CD4-positive, alpha-beta memory T cell (primary cell): ENCODE measurements around the gene P4HB. TPM values are rescaled to one million over a fixed set of nuclear protein-coding genes. Genes with fewer than 3 reads are reported as not detected.

Experiments
- CTCF ChIA-PET: fragments of 350-600 bp; sonication (Branson Sonifier 250); formaldehyde crosslinking; loops from one replicate; lab custom pipeline; 2021; ENCODE audit warnings: inconsistent platforms; ENCODE audit not compliant: partially characterized antibody; lab: Charles Lee
- POLR2A ChIA-PET: fragments of 350-600 bp; sonication (Branson Sonifier 250); formaldehyde crosslinking; loops from one replicate; lab custom pipeline; 2021; ENCODE audit not compliant: partially characterized antibody; lab: Charles Lee
- DNase-seq, 5 donors: peaks; one replicate each; pipeline versions ENCODE4 v3.0.0 to v3.0.0-alpha.2; 2020 to 2022; ENCODE audit warnings: mixed read lengths in 1 of 5
- H3K27ac ChIP-seq: one replicate; pipeline ENCODE4 v1.7.0; 2013; ENCODE audit warnings: low read depth, low read length
- H3K27me3 ChIP-seq: 2 replicates; pipeline ENCODE4 v1.7.0; 2013; ENCODE audit warnings: mild to moderate bottlenecking, low read length, moderate library complexity; ENCODE audit not compliant: insufficient read depth
- H3K36me3 ChIP-seq: 2 replicates; pipeline ENCODE4 v1.7.0; 2013; ENCODE audit warnings: mild to moderate bottlenecking, low read length, moderate library complexity; ENCODE audit not compliant: insufficient read depth
- H3K4me1 ChIP-seq: 2 replicates; pipeline ENCODE4 v1.7.0; 2013; ENCODE audit warnings: mild to moderate bottlenecking, low read length, moderate library complexity; ENCODE audit not compliant: insufficient read depth
- H3K4me3 ChIP-seq, 2 donors: one replicate each; pipeline ENCODE4 v1.7.0; 2013; ENCODE audit warnings: low read length in 2 of 2, mild to moderate bottlenecking in 1 of 2
- H3K9me3 ChIP-seq, 2 donors: one replicate each; pipeline ENCODE4 v1.7.0; 2013; ENCODE audit warnings: low read length in 2 of 2, control low read depth in 1 of 2; ENCODE audit not compliant: control insufficient read depth in 1 of 2
- H3K27ac Mint-ChIP-seq, 7 donors: one replicate each; pipeline ENCODE4 v1.8.0; 2020 to 2021; ENCODE audit warnings: mixed read lengths in 7 of 7, mild to moderate bottlenecking in 6 of 7, inconsistent platforms in 3 of 7, moderate library complexity in 3 of 7
- H3K27me3 Mint-ChIP-seq, 2 donors: one replicate each; pipeline ENCODE4 v1.8.0; 2020 to 2021; ENCODE audit warnings: mixed read lengths in 2 of 2
- H3K36me3 Mint-ChIP-seq, 2 donors: one replicate each; pipeline ENCODE4 v1.8.0; 2020 to 2021; ENCODE audit warnings: mixed read lengths in 2 of 2, inconsistent platforms in 1 of 2, mild to moderate bottlenecking in 1 of 2
- H3K4me1 Mint-ChIP-seq, 4 donors: one replicate each; pipeline ENCODE4 v1.8.0; 2020 to 2021; ENCODE audit warnings: mixed read lengths in 4 of 4, mild to moderate bottlenecking in 1 of 4
- H3K4me3 Mint-ChIP-seq, 8 donors: one replicate each; pipeline ENCODE4 v1.8.0; 2020 to 2021; ENCODE audit warnings: mixed read lengths in 8 of 8, mild to moderate bottlenecking in 7 of 8, moderate library complexity in 6 of 8, inconsistent platforms in 3 of 8
- H3K9me3 Mint-ChIP-seq, 8 donors: one replicate each; pipeline ENCODE4 v1.8.0; 2020 to 2021; ENCODE audit warnings: mixed read lengths in 8 of 8, mild to moderate bottlenecking in 5 of 8, inconsistent platforms in 3 of 8, moderate library complexity in 1 of 8
- intact Hi-C: fragments of 100-400 bp; cut with micrococcal nuclease; formaldehyde crosslinking; loops from one replicate; pipeline ENCODE4 v1.15.1; 2023
- polyA plus RNA-seq, 2 donors: library from polyadenylated mRNA; unstranded; fragments of 300-500 nt; fragmentation: Illumina TruSeq; gene quantifications; one replicate each; pipeline ENCODE4 v1.2.3, GENCODE V29; 2021
- total RNA-seq, 2 experiments: library from RNA; stranded (reverse); gene quantifications; one replicate each; pipeline ENCODE4 v1.2.3, GENCODE V29; 2021

The P4HB gene
- total and polyA plus RNA-seq, 4 experiments from 2014 or later: 272 to 409 (median 365) TPM

DNA sequence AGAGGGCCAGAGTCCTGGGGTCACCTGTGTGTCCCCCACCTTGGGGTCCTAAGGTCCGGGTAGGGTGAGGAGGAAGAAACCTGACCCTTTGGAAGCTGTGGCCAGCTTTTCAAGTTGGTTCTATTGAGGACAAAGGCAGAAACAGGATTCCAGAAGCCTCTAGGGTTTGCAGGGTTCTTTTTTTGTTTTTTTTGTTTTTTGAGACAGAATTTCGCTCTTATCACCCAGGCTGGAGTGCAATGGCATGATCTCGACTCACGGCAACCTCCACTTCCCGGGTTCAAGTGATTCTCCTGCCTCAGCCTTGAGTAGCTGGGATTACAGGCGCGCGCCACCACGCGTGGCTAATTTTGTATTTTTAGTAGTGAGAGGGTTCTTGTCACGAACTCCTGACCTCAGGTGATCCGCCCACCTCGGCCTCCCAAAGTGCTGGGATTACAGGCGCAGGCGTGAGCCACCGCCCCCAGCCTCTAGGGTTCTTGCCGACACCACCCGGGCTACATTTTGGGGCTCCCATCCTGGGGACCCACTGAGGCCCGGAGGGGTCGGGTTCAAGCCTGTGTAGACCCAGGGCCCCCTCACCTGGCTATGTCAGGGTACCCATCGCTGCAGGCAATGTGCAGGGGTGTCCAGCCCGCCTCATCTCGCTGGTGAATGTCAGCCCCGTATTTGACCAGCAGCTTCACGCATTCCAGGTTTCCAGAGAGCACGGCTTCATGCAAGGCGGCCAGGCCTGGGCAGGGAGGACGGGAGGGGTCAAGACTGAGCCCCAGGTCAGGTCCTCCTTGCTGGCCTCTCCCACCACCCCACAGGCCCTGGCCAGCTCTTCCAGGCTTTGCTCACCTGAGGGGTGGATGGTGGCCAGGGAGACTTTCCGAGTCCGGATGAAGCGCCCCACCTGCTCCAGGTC is 26.2 kb downstream of the P4HB start:
- intact Hi-C loops: loop anchor here (1.0 to 5.0 kb wide), 3 partner anchors 26 to 281 kb away; partner anchors contain the start of genes ARHGDIA, FAAP100 and P4HB
- Mint-ChIP-seq H3K27ac (peak overlapping the region; percentile 86 to 93 (median 91)), H3K36me3 (peaks cover 0 to 9% of the 10 kb centered on the region in 2 donors), H3K9me3 (no peaks in the 10 kb centered on the region), H3K27me3 (no peaks in the 10 kb centered on the region), H3K4me1 (peaks cover 8 to 26% (median 18%) of the 10 kb centered on the region in 4 donors), H3K4me3 (peak overlapping the region; percentile 64 to 86 (median 79))
- POLR2A ChIA-PET: interaction anchor here (0.9 to 1.7 kb wide), 9 partner anchors 29 to 151 kb away, joined by 3 to 18 read pairs (median 4); partner anchors contain the start of genes ARHGDIA, ARL16, HGS and PCYT2
- peak overlapping the region; percentile 90 for H3K27ac ChIP-seq
- H3K4me1 ChIP-seq: peaks cover 23% of the 10 kb centered on the region
- H3K27me3 ChIP-seq: no peaks in the 10 kb centered on the region
- peak overlapping the region; percentile 47 to 79 for H3K4me3 ChIP-seq
- DNase-seq: no peak
- CTCF ChIA-PET: interaction anchor here (1.0 to 1.2 kb wide), 2 partner anchors 35 to 121 kb away, joined by 3 to 5 read pairs; no protein-coding TSS in a partner anchor
- no peaks in the 10 kb centered on the region for H3K36me3 ChIP-seq
- no peaks in the 10 kb centered on the region for H3K9me3 ChIP-seq

DNA sequence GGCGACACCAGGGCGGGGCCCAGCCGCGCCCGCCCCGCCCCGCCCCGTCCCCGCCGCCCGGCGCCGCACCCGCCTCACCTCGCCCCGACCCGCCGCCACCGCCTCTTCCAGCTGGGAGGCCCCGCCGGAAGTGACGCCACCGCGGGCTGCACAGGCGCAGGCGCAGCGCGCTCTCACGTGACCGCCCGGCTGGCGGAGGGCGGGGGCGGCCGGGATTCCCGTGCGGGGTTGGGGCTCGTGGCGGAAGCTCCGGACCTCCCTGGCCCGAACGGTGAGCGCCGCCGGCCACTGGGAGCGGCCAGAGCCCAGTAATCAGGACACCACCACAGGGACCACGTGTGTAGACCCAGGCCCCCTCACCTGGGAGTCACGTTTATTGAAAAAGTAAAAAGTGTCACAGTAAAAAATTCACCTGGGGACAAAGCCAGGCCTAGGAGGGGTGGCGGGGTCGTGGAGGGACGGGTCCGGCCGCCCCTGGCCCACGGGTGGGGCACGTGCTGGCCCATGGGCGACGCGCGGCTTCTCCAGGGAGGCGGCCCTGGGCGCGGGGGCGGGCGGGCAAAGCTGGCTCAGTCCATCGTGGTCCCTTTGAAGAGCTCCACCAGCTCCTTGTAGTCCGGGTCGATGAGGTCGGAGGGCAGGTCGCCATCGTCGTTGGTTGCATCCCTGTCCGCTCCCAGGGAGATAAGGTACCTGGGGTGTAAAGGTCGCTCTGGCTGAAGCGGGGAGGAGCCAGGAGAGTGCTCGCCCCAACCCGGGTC is 27.0 kb downstream of the P4HB start, which contains the start of gene MCRIP1:
Gene MCRIP1 (minus strand): TSS at position 132 of the 761 bp plus-strand sequence. CDS start 8,785 bp downstream, outside the sequence.
- no peaks in the 10 kb centered on the region for H3K27me3 Mint-ChIP-seq
- ChIA-PET CTCF (interaction anchor here (1.0 to 1.2 kb wide), 2 partner anchors 36 to 120 kb away, joined by 3 to 5 read pairs; no protein-coding TSS in a partner anchor), POLR2A (interaction anchor here (0.9 to 1.7 kb wide), 19 partner anchors 15 to 314 kb away, joined by 3 to 18 read pairs (median 4); partner anchors contain the start of genes ARHGDIA, ARL16, ASPSCR1 and HGS)
- peaks cover 10 to 31% (median 21%) of the 10 kb centered on the region in 4 donors for H3K4me1 Mint-ChIP-seq
- Histone ChIP-seq H3K27ac (peak within 1 kb of the TSS; percentile 90), H3K4me3 (peak within 1 kb of the TSS; percentile 56 to 79), H3K36me3 (no peaks in the 10 kb centered on the region), H3K27me3 (no peaks in the 10 kb centered on the region), H3K4me1 (peaks cover 23% of the 10 kb centered on the region), H3K9me3 (no peaks in the 10 kb centered on the region)
- peak within 1 kb of the TSS; percentile 89 to 97 (median 94) for H3K4me3 Mint-ChIP-seq
- H3K36me3 Mint-ChIP-seq: peaks cover 0 to 10% of the 10 kb centered on the region in 2 donors
- no peaks in the 10 kb centered on the region for H3K9me3 Mint-ChIP-seq
- H3K27ac Mint-ChIP-seq: peak within 1 kb of the TSS; percentile 96 to 98 (median 97)
- peak; percentile 91 to 93 (median 92) for DNase-seq
- intact Hi-C loops: loop anchor here (1.0 to 5.0 kb wide), 3 partner anchors 27 to 281 kb away; partner anchors contain the start of genes ARHGDIA, FAAP100 and P4HB

- POLR2A ChIA-PET: interaction anchor here (0.6 to 1.7 kb wide), 15 partner anchors 15 to 314 kb away, joined by 3 to 18 read pairs (median 4); partner anchors contain the start of genes ARHGDIA, ASPSCR1, CENPX and MRPL12
- intact Hi-C loops: loop anchor here (1.0 to 5.0 kb wide), 3 partner anchors 28 to 280 kb away; partner anchors contain the start of genes ARHGDIA, FAAP100 and P4HB
- CTCF ChIA-PET: no interaction called here
Measured at GRCh38 chr17:81832608-81833159, 27.7 kb downstream of the P4HB start.

GRCh38 chr17:81831957-81832607 is 28.3 kb downstream of the P4HB start:
- CTCF ChIA-PET: no interaction called here
- intact Hi-C loops: loop anchor here (2.0 to 5.0 kb wide), 2 partner anchors 40 to 279 kb away; partner anchors contain the start of genes ARHGDIA and FAAP100

More at GRCh38 chr17:81832608-81833159, 27.7 kb downstream of the P4HB start:
- Mint-ChIP-seq H3K4me1 (peaks cover 11 to 35% (median 21%) of the 10 kb centered on the region in 4 donors), H3K4me3 (peak overlapping the region; percentile 89 to 97 (median 94)), H3K27ac (peak overlapping the region; percentile 96 to 98 (median 97)), H3K9me3 (no peaks in the 10 kb centered on the region), H3K36me3 (peaks cover 0 to 10% of the 10 kb centered on the region in 2 donors), H3K27me3 (no peaks in the 10 kb centered on the region)
- Histone ChIP-seq H3K9me3 (no peaks in the 10 kb centered on the region), H3K4me1 (peaks cover 23% of the 10 kb centered on the region), H3K36me3 (no peaks in the 10 kb centered on the region), H3K4me3 (peak overlapping the region; percentile 50 to 56), H3K27ac (peak overlapping the region; percentile 67), H3K27me3 (no peaks in the 10 kb centered on the region)
- peak; percentile 24 to 54 (median 41) for DNase-seq

GRCh38 chr17:81831563-81831956 is 28.8 kb downstream of the P4HB start:
- Histone ChIP-seq H3K4me1 (peaks cover 23% of the 10 kb centered on the region), H3K27me3 (no peaks in the 10 kb centered on the region), H3K36me3 (no peaks in the 10 kb centered on the region), H3K27ac (peak overlapping the region; percentile 67), H3K4me3 (peak overlapping the region in 1 of 2 donors; percentile 50), H3K9me3 (no peaks in the 10 kb centered on the region)
- ChIA-PET CTCF (no interaction called here), POLR2A (interaction anchor here (0.6 to 0.7 kb wide), 2 partner anchors 38 to 137 kb away, joined by 3 read pairs; no protein-coding TSS in a partner anchor)
- intact Hi-C loops: loop anchor here (5.0 kb wide), 1 partner anchor 41 kb away; the partner anchor contains the start of gene ARHGDIA
- no peaks in the 10 kb centered on the region for H3K27me3 Mint-ChIP-seq
- H3K27ac Mint-ChIP-seq: peak overlapping the region; percentile 96 to 98 (median 97)
- peaks cover 11 to 35% (median 20%) of the 10 kb centered on the region in 4 donors for H3K4me1 Mint-ChIP-seq
- peak overlapping the region; percentile 89 to 97 (median 94) for H3K4me3 Mint-ChIP-seq
- peaks cover 0 to 10% of the 10 kb centered on the region in 2 donors for H3K36me3 Mint-ChIP-seq
- no peaks in the 10 kb centered on the region for H3K9me3 Mint-ChIP-seq
- DNase-seq: no peak

More at GRCh38 chr17:81831957-81832607, 28.3 kb downstream of the P4HB start:
- H3K4me1 ChIP-seq: peaks cover 23% of the 10 kb centered on the region
- H3K4me3 ChIP-seq: peak overlapping the region; percentile 50 to 56
- no peaks in the 10 kb centered on the region for H3K27me3 ChIP-seq
- no peaks in the 10 kb centered on the region for H3K9me3 ChIP-seq
- no peaks in the 10 kb centered on the region for H3K27me3 Mint-ChIP-seq
- POLR2A ChIA-PET: interaction anchor here (0.6 to 1.7 kb wide), 7 partner anchors 20 to 274 kb away, joined by 3 to 10 read pairs (median 3); partner anchors contain the start of genes ASPSCR1, CENPX and P4HB
- H3K4me3 Mint-ChIP-seq: peak overlapping the region; percentile 89 to 97 (median 94)
- no peaks in the 10 kb centered on the region for H3K9me3 Mint-ChIP-seq
- peak; percentile 54 to 80 (median 57) for DNase-seq
- peaks cover 11 to 35% (median 20%) of the 10 kb centered on the region in 4 donors for H3K4me1 Mint-ChIP-seq
- peak overlapping the region; percentile 67 for H3K27ac ChIP-seq
- no peaks in the 10 kb centered on the region for H3K36me3 ChIP-seq
- peak overlapping the region; percentile 96 to 98 (median 97) for H3K27ac Mint-ChIP-seq
- peaks cover 0 to 10% of the 10 kb centered on the region in 2 donors for H3K36me3 Mint-ChIP-seq
